Measurements from ENCODE around the gene ETHE1.

ETHE1 gene

GRCh38 chr19:43490759-43491158 is 36.2 kb downstream of the ETHE1 start:
- DNase-seq (ENCODE audit: low read depth in 2 of 2), result no peak

GRCh38 chr19:43489979-43490599 is 36.9 kb downstream of the ETHE1 start:
- DNase-seq (ENCODE audit: low read depth in 2 of 2), result no peak

- no peak for DNase-seq (ENCODE audit: low read depth in 2 of 2)
Measured at GRCh38 chr19:43489310-43489709, 37.7 kb downstream of the ETHE1 start.

GRCh38 chr19:43488179-43488578 is 38.8 kb downstream of the ETHE1 start:
- no peak for DNase-seq (ENCODE audit: low read depth in 2 of 2)

GRCh38 chr19:43486412-43486811 is 40.6 kb downstream of the ETHE1 start:
- no peak for DNase-seq (ENCODE audit: low read depth in 2 of 2)

DNA sequence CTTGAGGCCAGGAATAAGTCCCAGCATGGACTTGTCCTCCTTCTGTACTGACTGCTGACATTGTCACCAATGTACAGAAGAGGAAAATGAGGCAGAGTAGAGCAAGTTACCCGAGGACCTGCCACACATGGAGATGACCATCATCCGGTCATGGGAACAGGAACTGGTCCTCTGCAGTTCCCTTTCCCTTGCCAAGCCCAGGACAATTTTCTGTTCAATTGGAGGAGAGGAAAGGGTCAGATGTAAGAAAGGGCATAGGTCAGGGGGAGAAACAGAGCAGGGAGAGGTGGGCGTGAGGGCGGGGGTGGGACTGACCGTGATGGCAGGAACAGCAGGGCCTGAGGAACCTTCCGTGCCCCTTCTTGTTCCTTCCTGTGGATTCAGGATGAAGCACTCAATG is 41.0 kb downstream of the ETHE1 start:
- no peak for DNase-seq (ENCODE audit: low read depth in 2 of 2)

GRCh38 chr19:43483281-43483680 is 43.7 kb downstream of the ETHE1 start:
- DNase-seq (ENCODE audit: low read depth in 2 of 2), result no peak

DNA sequence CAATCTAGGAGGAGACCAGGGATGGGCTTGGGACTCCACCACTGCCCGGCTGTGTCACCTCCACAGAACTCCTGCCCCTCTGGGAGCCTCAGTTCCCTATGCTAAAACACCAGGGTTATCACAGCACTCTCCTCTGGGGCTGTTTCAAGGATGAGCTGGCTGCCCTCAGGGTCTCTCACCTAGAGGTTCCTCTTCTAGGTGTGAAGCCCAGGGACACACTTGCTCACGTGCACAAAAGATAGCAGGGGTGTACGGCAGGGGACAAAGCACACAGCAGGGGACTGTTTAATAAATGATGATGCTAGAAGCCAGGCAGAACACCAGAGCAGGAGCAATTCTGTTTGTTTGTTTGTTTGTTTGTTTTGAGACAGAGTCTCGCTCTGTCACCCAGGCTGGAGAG is 44.8 kb downstream of the ETHE1 start:
- DNase-seq (ENCODE audit: low read depth in 2 of 2), result no peak

DNA sequence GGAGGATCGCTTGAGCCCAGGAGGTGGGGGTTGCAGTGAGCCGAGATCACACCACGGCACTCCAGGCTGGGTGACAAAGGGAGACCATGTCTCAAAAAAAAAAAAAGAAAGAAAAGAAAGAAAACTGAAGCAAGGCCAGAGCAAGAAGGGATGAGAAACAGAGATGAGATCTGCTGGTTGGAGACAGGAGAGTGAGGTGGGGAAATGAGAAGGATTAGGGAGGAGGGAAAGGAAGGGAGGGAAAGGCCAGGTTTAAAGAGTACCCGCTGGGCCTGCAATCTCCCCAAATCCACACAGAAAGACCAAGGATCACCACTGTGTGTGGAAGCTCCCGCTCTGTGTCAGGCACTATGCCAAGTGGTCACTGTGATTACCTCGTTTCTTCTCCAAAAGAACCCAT is 45.3 kb downstream of the ETHE1 start:
- no peak for DNase-seq (ENCODE audit: low read depth in 2 of 2)

DNA sequence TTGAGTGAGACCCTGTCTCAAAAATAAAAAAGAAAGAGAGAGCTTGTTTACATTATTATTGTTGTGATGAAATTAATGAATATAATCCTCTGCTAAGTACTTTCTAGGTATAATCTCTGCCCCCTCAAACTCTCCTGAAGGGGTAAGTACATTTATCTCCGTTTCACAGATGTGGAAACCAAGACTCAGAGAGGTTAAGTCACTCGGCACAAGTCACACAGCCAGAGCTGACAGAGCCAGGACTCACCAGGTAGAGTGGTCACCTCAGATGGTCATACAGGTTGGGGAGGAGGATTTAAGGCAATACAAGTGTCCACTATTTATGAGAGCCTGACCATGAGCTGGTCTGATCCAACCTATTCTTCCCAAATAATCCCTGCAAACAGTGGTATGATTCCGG is 46.4 kb downstream of the ETHE1 start:
- DNase-seq (ENCODE audit: low read depth in 2 of 2), result no peak

DNA sequence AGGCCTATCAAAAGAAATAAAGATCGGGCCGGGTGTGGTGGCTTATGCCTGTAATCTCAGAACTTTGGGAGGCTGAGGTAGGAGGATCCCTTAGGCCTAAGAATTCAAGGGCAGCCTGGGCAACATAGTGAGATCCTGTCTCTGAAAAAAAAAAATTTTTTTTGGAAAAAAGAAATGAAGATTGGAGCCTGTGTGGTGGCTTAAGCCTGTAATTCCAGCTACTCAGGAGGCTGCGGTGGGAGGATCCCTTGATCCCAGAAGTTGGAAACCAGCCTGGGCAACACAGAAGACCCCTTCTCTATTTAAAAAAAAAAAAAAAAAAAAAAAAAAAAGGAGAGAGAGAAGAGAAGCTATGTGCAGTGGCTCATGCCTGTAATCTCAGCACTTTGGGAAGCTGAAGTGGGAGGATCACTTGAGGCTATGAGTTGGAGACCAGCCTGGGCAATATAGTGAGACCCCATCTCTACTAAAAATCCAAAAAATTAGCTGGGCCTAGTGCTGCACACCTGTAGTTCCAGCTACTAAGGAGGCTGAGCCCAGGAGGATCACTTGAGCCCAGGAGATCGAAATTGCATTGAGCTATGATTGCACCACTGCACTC is 46.9 kb downstream of the ETHE1 start:
- DNase-seq (ENCODE audit: low read depth in 2 of 2), result no peak

GRCh38 chr19:43479226-43479625 is 47.8 kb downstream of the ETHE1 start:
- no peak for DNase-seq (ENCODE audit: low read depth in 2 of 2)

DNA sequence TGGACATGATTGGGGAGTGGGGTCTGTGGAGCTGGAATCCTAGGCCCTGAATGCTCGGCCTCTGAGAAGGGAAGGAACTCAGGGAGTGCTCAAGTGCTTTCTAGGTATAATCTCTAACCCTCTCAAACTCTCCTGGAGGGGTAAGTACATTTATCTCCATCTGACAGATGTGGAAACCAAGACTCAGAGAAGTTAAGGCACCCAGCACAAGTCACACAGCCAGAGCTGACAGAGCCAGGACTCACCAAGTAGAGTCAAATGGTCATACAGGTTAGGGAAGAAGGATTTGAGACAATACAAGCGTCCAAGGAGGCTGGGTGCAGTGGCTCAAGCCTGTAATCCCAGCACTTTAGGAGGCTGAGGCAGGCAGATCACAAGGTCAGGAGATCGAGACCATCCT is 48.7 kb downstream of the ETHE1 start:
- DNase-seq (ENCODE audit: low read depth in 2 of 2), result no peak

DNA sequence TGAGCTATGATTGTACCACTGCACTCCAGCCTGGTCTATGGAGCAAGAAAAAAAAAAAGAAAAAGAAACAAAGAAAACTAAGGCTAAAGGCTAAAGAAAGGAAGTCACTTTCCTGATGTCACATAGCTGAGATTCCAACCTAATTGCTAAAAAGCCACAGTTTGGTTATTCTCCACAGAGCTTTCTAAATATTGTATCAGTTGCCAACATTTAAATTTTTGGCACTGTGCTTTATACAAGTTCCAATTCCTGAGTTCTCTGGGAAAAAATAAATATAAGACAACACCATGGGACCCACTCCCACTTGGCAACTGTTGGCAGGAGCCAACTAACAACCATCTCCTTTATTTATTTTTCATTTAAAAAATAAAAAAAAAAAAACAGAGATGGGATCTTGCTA is 50.4 kb downstream of the ETHE1 start:
- DNase-seq (ENCODE audit: low read depth in 2 of 2), result no peak

- peak; percentile 89 to 93 for DNase-seq (ENCODE audit: low read depth in 2 of 2)
Measured at GRCh38 chr19:43474986-43475705, 51.9 kb downstream of the ETHE1 start.

DNA sequence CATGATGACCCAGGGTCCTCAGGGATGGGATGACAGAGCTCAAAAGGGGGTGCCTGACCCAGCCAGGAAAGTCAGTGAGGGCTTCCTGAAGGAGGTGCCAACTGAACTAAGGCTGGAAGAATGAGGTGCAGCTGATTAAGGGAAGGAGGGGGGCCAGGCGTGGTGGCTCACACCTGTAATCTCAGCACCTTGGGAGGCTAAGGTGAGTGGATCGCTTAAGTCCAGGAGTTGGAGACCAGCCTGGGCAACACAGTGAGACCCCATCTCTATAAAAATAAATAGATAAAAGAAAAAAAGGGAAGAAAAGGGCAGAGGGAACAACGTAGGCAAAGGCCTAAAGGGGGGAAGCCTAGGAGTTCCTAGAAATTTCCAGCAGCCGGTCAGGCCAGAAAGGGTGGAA is 52.5 kb downstream of the ETHE1 start:
- DNase-seq (ENCODE audit: low read depth in 2 of 2), result no peak

- DNase-seq (ENCODE audit: low read depth in 2 of 2), result no peak
Measured at GRCh38 chr19:43471091-43471490, 55.9 kb downstream of the ETHE1 start.

GRCh38 chr19:43470288-43470687 is 56.7 kb downstream of the ETHE1 start:
- peak in 1 of 2 donors; percentile 32 for DNase-seq (ENCODE audit: low read depth in 2 of 2)

DNA sequence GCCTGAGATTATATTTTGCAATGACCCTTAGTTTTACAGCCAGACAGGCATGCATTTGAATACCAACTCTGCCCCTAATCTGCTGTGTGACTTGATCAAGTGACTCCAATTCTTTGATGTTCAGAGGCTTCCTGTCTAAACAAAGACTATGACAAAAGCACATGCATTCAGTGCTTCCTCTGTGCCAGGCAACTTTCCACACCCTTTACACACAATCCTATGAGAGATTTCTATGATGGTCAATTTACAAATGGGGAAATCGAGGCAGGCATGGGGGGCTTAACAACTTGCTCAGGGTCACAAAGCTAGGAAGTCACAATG is 57.9 kb downstream of the ETHE1 start:
- no peak for DNase-seq (ENCODE audit: low read depth in 2 of 2)

- DNase-seq (ENCODE audit: low read depth in 2 of 2), result no peak
Measured at GRCh38 chr19:43468354-43469159, 58.4 kb downstream of the ETHE1 start.

- no peak for DNase-seq (ENCODE audit: low read depth in 2 of 2)
Measured at GRCh38 chr19:43467730-43468129, 59.3 kb downstream of the ETHE1 start.

DNA sequence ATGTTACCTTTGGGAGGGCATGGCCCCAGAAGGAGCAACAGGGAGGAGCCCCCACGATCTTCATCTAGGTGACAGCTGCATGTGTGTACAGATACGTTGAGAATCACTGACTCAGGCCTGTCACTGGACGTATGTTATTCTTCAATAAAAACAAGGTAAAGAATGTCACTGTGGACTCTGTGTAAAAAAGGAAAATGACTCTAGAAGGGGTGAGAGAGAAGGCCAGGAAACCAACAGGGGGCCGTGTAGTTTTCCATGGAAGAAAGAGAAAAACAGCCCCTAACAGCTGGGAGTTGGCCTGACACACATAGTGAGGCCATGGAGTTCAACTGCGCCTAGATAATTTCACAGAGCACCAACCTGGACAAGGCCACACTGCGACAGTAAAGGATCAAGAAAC is 59.7 kb downstream of the ETHE1 start:
- no peak for DNase-seq (ENCODE audit: low read depth in 2 of 2)

DNA sequence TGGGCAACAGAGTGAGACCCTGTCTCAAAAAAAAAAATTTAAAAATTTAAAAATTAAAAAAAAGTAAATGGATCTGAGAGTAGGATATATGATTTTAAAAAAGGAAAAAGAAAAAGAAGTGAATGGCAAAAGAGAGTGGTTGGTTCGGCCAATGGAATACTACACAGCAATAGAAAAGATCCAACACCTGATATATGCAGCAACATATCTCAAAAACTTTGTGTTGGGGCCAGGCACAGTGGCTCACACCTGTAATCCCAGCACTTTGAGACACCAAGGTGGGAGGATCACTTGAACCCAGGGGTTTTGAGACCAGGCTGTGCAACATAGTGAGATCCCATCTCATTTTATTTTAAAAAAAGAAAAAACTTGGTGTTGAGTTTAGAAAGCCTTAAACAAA is 60.2 kb downstream of the ETHE1 start:
- DNase-seq (ENCODE audit: low read depth in 2 of 2), result no peak
